ENCODE measurements around the gene DHRS7B.

GRCh38 chr17:21240369-21241055 lies 113.7 kb downstream of the DHRS7B start:
- no peak for TF ChIP-seq TAF1 (IDR thresholded peaks at IDR 0.05; ENCODE audit: borderline replicate concordance, insufficient read depth, low read length)
- TF ChIP-seq POLR2AphosphoS5 (IDR thresholded peaks at IDR 0.05; ENCODE audit: low read depth, low read length): no peak
- no peak for TF ChIP-seq REST (IDR thresholded peaks at IDR 0.05; ENCODE audit: insufficient read depth in 1 of 2, low read depth in 2 of 2, low read length in 2 of 2)
